ENCODE measurements around the gene ARMC7.
"Not testable (repeated sequence)": the region's sequence is repeated elsewhere in the genome, so short reads cannot be mapped to it uniquely, and the experiment has no call there.

Gene ARMC7

DNA sequence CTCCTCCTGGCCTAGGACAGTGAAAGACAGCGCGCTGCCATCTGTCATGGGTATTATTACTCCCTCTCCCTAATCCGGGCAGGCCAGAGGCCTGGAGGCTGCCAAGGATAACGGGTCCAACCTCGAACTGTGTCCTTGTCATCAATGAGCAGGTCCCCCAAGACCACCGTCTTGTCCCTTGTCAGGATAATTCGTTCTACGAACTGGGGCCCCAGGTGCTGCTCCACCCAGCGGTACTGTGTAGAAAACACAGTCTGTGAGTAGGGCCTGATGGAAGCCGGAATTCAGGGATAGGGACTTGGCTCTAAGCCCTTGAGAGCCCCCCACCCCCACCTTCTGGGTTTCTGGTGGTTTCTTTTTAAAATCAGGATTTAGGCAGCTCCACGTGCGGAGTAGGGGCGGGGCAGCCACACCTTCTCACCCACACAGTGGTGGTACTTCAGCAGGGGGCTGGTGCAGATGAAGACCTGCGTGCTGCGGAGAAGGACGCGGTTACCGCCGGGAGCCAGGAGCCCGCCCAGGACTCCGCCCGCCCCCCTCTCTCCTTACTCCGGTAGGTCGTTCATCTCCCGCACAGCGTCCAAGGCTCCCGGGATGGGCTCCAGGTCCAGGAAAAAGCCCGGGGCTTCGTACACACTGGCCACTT, 21.0 kb downstream of the ARMC7 start:
- DNase-seq, result peak; percentile 88

DNA sequence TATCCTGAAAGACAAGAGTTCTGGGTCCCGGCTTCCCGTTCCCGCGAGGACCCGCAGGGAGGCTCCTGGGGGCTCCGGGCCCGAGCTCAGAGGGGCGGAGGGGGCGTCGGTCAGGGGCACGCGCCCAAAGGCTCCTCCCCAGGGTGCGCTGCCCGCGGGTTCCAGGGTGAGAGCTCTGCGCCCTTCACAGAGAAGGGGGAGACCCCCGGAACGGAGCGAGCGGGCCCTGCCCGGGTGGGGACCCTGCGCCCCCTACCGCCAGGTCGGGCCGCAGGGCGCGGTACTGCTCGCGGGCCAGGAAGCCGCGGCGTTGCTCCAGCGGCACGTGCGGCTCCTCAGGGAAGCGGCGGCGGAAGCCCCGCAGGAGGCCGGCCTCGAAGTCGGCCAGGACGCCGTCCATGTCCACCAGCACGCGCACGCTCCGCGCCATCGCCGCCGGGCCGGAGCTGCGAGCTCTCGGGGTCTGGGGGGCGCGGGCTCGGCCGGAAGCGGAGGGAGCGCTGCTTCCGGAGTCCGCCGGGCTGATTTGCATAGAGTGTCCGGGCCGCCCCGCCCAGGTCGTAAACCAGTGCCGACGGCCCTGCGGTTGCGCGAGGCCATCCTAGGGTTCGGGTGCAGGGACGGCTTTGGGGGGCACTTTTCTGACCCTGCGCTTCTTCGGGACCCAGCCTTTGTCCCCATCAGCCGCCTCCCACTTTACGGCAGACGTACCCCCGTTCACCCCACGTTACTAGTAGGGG, 21.7 kb downstream of the ARMC7 start, which contains the start of gene NT5C:
TSS of gene NT5C (minus strand) at position 465 of the 740 bp plus-strand sequence. CDS start at position 430, 35 bp downstream.
- DNase-seq, result peak; percentile 96

DNA sequence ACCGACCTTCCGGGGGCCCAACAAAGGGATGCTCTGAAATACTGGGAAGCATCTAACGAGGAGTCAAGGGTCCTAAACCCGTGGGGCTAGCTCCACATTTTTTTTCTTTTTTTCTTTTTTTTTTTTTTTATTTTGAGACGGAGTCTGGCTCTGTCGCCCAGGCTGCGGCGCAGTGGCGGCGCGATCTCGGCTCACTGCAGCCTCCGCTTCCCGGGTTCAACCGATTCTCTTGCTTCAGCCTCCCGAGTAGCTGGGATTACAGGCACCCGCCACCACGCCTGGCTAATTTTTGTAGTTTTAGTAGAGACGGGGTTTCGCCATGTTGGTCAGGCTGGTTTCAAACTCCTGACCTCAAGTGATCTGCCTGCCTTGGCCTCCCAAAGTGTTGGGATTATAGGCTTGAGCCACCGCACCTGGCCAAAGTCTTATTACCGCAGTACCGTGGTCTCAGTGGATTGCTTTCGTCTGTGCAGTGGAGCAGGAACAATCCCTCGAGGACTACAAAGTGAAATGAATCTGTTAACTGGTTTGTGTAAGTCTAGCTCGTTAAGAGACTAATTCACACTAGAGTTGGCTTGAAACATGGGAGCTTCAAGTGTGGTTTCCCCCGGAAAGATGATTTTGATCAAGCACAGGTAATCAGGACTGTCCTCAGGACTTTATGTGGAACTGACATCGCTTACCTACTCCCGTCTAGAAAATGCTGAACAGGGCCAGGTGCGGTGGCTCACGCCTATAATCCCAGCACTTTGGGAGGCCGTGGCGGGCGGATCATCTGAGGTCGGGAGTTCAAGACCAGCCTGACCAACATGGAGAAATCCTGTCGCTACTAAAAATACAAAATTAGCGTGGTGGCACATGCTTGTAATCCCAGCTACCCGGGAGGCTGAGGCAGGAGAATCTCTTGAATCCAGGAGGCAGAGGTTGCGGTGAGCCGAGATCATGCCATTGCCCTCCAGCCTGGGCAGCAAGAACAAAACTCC, 22.5 kb downstream of the ARMC7 start:
- not testable (repeated sequence) for DNase-seq

DNA sequence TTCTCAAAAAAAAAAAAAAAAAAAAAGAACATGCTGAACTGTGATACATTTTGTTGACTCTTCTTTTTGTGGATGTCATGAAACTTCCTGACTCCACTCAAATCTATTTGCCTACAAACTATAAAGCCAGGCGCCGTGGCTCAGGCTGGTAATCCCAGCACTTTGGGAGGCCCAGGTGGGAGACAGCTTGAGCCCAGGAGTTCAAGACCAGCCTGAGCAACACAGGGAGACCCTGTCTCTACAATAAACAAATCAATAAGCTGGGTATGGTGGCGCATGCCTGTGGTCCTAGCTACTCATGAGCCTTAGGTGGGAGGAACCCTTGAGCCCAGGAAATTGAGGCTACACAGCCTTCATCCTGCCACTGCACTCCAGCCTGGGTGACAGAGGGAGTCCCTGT, 23.2 kb downstream of the ARMC7 start:
- DNase-seq, result no peak

DNA sequence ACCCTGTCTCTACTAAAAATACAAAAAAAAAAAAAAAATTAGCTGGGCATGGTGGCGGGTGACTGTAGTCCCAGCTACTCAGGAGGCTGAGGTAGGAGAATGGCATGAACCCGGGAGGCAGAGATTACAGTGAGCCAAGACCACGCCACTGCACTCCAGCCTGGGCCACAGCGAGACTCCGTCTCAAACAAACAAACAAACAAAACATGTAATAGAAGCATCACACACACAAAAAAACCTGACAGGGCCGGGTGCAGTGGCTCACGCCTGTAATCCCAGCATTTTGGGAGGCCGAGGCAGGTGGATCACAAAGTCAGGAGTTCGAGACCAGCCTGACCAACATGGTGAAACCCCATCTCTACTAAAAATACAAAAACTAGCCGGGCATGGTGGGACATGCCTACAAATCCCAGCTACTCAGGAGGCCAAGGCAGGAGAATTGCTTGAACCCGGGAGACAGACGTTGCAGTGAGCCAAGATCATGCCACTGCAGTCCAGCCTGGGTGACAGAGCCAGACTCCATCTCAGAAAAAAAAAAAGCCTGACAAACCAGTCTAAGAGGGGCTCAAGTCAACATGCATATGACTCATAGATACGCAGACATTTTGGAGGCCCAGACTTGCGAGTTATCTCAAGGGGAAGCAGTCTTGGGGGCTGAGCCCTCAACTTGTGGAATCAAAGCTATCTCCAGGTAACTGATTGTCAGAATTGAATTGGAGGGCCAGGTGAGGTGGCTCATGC, 24.0 kb downstream of the ARMC7 start:
- peak; percentile 53 for DNase-seq

DNA sequence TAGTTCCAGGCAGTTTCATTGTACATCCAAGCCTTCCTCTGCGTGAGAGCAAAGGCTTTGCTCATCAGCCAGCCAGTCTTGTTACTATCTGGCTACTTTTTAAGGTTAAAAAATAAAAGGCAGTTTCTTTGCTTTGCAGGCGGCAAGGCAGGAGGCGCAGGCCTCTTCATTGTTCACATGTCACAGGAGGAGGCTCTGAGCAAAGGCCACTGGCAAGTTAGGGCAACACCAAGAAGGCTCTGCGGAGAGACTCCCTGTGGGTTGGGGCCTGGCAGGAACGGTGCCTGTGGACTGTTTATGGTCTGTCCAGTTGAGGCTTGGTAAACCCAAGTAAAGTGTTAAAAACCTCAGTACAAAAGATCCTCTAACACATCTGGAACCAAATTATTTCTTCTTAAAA, 25.7 kb downstream of the ARMC7 start:
- DNase-seq, result no peak

DNA sequence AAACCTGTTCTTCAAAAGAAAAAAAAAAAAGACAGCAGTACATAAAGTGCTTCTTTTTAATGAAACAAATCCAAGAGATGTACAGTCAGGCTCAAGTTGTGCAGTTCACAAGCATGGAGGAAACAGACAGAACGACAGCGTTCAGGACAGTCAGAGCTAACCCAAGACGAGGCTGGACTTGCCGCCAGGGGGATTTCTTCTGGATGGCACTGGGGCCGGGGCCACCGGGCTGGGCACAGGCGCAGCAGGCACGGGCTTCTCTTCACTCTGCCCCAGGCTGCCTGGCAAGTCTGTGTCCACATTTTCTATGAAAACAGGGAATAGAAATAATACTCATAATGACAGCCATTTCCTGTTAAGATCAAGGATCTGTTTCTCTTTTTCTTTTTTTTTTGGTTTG, 26.2 kb downstream of the ARMC7 start:
- DNase-seq, result no peak

DNA sequence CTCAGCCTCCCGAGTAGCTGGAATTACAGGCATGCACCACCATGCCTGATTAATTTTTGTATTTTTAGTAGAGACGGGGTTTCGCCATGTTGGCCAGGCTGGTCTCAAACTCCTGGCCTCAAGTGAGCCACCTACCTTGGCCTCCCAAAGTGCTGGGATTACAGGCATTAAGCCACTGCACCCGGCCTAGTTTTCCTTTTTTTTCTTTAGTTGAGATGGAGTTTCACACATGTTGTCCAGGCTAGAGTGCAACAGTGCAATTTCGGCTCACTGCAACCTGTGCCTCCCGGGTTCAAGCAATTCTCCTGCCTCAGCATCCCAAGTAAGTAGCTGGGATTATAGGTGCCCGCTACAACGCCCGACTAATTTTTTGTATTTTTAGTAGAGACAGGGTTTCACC, 28.0 kb downstream of the ARMC7 start:
- DNase-seq, result not testable (repeated sequence)

DNA sequence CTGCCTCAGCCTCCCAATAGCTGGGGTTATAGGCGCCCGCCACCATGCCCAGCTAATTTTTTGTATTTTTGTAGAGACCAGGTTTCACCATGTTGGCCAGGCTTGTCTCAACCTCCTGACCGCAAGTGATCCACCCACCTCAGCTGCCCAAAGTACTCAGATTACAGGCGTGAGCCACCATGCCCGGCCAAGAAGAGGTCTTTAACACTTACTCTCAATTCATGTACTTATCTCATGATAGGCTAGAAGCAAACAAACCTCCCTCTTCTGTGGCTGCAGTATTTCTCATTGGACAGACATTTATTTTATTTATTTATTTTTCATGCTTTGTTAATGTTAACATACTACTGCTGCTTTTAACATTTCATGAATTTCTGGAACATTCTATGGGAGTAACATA, 28.8 kb downstream of the ARMC7 start:
- no peak for DNase-seq

DNA sequence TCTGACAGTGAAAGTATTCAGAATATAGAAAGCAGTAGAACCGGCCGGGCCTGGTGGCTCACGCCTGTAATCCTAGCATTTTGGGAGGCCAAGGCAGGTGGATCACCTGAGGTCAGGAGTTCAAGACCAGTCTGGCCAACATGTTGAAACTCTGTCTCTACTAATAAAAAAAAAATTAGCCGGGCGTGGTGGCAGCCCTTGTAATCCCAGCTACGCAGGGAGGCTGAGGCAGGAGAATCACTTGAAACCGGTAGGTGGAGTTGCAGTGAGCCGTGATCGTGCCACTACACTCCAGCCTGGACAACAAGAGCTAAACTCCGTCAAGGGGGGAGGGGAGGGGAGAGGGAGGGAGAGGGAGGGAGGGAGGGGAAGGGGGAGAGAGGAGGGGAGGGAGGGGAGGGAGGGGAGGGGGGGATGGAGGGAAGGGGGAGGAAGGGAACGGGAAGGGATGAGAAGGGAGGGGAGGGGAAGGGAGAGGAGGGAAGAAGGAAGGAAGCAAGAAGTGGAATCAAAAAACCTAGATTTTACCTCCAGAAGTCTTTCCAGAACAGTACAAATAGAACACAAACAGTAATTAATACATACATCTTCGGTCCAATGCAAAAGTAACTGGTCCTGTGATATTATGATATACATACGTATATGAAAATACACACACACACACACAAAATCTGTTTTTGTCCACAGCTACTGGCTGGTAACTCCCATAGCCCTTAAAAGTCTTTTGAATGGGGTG, 32.6 kb downstream of the ARMC7 start:
- no peak for DNase-seq

DNA sequence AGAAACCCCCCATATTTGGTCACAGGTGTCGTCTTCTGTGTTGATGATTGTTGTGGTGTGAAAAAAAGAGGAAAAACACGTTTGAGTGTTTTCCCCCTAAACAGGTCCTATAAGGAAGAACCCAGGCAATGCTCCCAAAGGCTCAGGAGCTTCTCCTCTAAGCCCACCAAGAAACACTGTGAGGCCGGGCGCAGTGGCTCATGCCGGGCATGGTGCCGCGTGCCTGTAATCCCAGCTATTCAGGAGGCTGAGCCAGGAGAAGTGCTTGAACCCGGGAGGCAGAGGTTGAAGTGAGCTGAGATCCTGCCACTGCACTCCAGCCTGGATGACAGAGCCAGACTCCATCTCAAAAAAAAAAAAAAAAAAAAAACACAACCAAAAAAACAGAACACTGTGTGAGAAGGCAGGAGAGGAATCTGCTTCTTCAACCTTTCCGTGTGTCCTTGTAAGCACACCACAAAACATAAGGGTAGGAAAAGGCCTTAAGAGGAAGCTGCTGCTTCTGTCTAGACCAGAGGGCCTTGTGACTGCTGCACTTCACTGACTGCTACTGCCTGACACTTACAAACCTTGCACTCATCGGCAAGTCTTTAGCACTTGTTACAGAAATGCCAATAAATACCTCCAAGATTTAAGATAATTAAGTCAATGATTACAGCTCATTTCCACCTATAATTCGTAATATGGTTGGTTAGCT, 35.2 kb downstream of the ARMC7 start:
- no peak for DNase-seq

DNA sequence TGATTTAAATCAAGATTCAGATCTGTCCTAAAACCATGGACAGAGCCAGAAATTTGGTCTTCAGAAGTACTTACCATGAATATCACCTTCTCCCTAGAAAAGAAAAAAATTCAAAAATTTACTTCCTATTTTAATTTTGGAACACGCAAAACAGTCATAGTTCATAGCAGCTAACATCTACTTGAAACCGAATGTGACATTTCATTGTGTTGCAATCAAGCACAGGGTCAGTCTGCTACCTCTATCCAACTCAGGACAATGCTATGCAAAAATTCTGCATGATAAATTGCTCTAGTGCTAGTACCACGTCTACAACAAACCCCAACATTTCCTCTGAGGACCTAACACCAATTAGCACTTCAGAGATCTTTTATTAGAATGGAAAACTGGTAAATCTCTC, 36.8 kb downstream of the ARMC7 start:
- DNase-seq, result no peak

DNA sequence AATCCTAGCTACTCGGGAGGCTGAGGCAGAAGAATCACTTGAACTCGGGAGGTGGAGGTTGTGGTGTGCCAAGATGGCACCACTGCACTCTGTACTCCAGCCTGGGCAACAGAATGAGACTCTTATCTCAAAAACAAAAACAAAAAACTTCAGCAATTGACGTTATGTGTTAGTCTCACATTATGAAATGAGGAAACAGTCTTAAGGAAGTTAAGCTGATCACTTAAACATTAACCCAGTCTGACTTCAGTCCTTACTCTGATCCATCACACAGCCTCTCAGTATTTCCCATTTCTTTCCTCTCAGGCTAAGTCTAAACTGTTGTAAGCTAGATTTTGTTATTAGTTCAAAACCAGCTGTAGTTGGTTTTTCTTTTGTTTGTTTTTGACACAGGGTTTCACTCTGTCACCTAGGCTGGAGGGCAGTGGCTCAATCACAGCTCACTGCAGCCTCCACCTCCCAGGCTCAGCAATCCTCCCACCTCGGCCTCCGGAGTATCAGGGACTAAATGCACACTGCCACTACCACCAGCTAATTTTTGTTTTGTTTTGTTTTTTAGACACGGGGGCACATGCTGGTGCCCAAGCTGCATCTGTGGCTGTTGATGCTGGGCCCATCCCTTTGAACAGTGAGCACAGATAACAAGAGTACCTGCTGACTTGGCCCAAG, 38.2 kb downstream of the ARMC7 start:
- no peak for DNase-seq

DNA sequence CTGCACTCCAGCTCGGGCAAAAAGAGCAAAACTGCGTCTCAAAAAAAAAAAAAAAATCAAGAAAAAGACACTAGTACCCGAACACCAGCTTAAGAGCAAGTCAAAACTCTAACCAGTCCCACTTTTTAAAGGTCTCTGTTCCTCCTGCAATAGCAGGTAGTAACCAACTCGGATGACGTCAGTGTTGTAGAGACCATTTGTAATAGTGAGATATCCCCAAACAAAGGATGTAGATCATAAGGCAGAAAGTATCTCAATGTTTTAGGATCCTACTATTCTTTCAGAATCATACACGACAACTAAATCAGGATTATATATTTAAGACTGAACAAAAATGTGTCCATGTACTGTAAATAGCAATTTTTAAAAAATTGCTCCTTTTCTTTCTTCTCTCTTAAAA, 42.2 kb downstream of the ARMC7 start:
- DNase-seq, result no peak

DNA sequence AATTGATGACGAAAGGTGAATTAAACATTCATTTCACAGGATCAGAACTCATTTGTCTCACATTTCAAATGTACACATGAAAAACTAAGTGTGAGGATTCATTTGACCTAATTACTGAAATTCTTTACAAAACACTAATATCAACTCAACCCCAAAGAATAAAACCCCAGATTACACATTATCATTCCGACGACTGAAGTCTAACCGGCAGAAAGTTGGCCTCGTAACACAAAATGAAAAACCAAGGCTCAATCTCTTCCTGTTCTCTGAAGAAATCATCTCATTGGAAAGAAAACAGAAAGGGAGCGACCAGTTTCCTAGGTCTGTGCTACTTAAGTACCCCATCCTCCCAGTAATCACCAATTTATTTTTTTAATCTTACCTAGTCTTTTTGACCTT, 42.8 kb downstream of the ARMC7 start:
- DNase-seq, result no peak

DNA sequence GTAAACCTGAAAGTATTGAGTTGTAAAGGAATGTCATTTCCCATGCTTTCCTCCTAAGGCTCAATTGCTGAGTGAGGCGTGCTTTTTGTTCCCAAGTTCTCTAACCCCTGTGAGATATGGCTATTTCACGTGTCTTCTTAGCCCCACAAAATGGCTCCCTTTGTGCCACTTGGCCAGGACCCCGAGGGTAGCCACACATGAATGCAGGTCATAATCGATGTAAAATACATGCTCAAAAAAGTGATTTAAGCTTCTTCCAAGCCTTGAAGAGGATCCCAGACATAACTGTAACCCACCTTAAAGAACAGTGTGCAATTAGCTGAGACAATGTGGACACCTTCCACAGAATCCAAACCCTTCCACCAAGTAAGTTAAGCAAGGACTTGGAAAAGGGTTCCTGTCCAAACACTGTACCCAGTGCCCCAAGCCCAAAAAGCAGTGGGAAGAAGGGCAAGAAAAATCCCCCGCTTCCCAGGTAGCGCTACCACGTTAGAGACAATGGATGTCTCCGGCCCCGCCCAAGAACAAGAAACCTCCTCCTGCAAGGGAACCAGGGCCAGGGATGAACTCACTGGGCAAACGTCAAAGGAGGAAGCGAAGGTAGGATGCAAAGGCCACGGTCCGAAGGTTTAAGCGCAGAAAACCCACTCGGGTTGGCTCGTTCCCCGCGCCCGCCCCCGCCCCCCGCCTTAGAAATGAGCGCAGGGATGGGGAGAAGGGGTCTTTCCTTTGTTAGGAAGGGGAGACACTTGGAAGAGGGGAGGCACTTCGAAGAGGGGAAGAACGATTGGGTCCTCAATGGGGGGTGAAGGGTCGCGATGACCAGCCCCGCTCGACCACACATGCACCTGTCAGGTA, 43.4 kb downstream of the ARMC7 start:
- peak; percentile 72 for DNase-seq

DNA sequence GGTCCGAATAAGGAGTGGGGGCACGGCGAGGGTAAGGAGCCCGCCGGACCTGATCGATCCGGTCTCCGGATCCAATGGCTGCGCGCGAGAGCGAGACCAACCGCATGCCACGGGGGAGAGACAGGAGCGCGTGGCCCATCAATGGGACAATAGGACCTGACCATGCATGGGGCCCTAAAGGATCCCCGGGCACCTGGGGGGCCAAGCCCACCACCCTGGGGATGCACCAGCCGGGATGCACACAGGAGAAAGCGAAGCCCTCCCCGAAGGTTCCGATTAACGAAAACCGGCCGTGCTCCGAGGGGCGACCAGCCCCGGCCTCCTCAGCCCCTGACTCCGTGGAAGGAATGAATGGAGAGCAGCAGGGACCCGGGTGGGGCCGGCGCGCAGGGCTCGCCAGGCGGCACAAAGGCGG, 44.0 kb downstream of the ARMC7 start:
- peak; percentile 50 for DNase-seq

DNA sequence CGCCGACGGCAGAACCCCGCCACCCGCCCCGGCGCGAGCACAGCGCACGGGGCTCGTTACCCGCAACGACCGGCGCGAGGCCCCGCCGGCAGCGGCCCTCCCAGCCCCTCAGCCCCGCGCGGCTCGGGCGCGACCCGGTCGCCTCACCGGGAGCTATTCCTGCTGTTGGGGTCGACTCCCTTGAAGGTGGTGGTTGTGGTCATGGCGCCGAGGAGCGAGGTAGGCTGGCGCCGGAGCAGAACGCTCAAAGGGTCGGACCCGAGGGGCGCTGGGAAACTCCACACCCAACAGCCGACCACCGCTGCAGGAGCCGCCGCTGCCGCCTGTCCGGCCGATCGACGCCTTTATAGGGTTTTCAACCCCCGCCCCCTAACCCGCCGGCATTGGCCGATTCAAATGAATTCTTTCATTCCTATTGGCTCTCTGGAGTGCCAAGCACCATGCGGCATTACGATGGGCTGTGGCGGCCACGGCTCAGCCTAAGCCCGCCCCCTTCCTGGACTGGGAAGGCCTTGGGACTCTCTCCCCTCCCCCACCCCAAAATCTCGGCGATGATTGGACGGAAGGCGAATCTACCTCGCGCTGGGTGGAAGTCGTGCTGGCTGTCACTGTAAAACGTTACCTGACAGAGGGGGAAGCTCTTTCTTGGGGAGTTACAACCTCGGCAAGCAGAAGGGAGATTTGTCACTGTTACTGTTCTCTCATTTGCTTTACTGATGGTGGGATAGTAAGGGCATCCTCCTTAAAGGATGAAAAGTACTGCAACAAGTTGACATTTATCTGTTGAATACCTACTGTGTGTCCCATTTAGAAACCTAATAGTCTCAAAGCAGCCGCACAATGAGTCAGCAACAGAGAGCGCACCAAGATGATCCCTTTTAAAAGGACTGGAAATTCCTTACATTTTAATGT, 44.7 kb downstream of the ARMC7 start, which contains the start of gene JPT1:
TSS of gene JPT1 (minus strand) at position 318 of the 912 bp plus-strand sequence. CDS start at position 203, 115 bp downstream.
- peak; percentile 100 for DNase-seq
